Calu3 (cell line): ENCODE measurements around the gene FOXRED1. TPM values are rescaled to one million over a fixed set of nuclear protein-coding genes. Genes with fewer than 3 reads are reported as not detected.

Experiments used
- BruUV-seq: library from RNA; stranded (reverse); fragments of 400-500 nt; replicated peaks from 2 replicates; lab custom pipeline; 2021; lab: Mats Ljungman, UMichigan
- CTCF ChIA-PET: fragments of 300-600 bp; sonication (Branson Sonifier 250); formaldehyde crosslinking; loops from one replicate; lab custom pipeline; 2022; ENCODE audit warnings: antibody characterized with exemption; lab: Charles Lee
- DNase-seq: peaks from one replicate; pipeline ENCODE4 v3.0.0; 2022
- H3K27ac Mint-ChIP-seq: one replicate; pipeline ENCODE4 v1.8.0; 2022; ENCODE audit warnings: mixed read lengths; ENCODE audit not compliant: unreplicated experiment
- H3K27me3 Mint-ChIP-seq: one replicate; pipeline ENCODE4 v1.8.0; 2022; ENCODE audit warnings: mixed read lengths; ENCODE audit not compliant: unreplicated experiment
- H3K36me3 Mint-ChIP-seq: one replicate; pipeline ENCODE4 v1.8.0; 2022; ENCODE audit warnings: mild to moderate bottlenecking, moderate library complexity, mixed read lengths; ENCODE audit not compliant: insufficient read depth, unreplicated experiment
- H3K4me1 Mint-ChIP-seq: one replicate; pipeline ENCODE4 v1.8.0; 2022; ENCODE audit warnings: mild to moderate bottlenecking, low read depth, mixed read lengths; ENCODE audit not compliant: unreplicated experiment
- H3K4me3 Mint-ChIP-seq: one replicate; pipeline ENCODE4 v1.8.0; 2022; ENCODE audit warnings: mild to moderate bottlenecking, low read depth, moderate library complexity, mixed read lengths; ENCODE audit not compliant: unreplicated experiment
- H3K9me3 Mint-ChIP-seq: one replicate; pipeline ENCODE4 v1.8.0; 2022; ENCODE audit warnings: low read depth, mixed read lengths; ENCODE audit not compliant: unreplicated experiment
- intact Hi-C: fragments of 100-400 bp; cut with micrococcal nuclease; formaldehyde crosslinking; loops from one replicate; pipeline ENCODE4 v1.10.0; 2022; ENCODE audit not compliant: unreplicated experiment
- total RNA-seq: library from RNA; stranded (reverse); gene quantifications from 2 replicates; pipeline ENCODE4 v1.2.3, GENCODE V29; 2022
- TF ChIP-seq, protein P1 (sequence below): fragments of 200-600 bp; IDR thresholded peaks from one replicate; pipeline ENCODE4 v1.8.0; 2022; ENCODE audit warnings: antibody characterized with exemption; ENCODE audit not compliant: unreplicated experiment

Gene FOXRED1
- total RNA-seq, 1 experiment from 2014 or later, result 34.9 TPM

DNA sequence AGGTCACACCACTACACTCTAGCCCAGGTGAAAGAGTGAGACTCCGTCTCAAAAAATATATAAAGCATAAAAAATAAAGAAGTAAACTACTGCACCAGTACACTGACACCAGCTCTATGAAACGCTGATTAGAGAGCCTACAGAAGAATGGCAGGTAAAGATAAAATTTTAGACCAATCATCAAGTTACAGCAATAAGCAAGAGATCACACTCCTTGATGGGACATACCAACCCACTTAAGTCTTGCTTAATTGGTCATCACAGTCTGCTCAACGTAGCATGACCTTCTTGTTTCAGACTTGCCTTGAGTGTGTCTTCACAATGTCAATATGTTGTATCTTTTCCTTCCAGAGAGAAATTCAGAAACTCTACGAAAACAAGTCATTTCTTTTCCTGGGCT lies 12.7 kb upstream of the FOXRED1 start:
- DNase-seq, result no peak
- Mint-ChIP-seq H3K9me3 (no peaks in the 10 kb centered on the region), H3K4me3 (no peak overlapping the region), H3K4me1 (no peaks in the 10 kb centered on the region), H3K27ac (no peak overlapping the region), H3K27me3 (no peaks in the 10 kb centered on the region), H3K36me3 (peaks cover 18% of the 10 kb centered on the region)
- intact Hi-C loops, result no loop called here
- CTCF ChIA-PET, result no interaction called here
- TF ChIP-seq, protein P1, sequence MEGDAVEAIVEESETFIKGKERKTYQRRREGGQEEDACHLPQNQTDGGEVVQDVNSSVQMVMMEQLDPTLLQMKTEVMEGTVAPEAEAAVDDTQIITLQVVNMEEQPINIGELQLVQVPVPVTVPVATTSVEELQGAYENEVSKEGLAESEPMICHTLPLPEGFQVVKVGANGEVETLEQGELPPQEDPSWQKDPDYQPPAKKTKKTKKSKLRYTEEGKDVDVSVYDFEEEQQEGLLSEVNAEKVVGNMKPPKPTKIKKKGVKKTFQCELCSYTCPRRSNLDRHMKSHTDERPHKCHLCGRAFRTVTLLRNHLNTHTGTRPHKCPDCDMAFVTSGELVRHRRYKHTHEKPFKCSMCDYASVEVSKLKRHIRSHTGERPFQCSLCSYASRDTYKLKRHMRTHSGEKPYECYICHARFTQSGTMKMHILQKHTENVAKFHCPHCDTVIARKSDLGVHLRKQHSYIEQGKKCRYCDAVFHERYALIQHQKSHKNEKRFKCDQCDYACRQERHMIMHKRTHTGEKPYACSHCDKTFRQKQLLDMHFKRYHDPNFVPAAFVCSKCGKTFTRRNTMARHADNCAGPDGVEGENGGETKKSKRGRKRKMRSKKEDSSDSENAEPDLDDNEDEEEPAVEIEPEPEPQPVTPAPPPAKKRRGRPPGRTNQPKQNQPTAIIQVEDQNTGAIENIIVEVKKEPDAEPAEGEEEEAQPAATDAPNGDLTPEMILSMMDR, result no peak
- BruUV-seq, result no TSS peak

DNA sequence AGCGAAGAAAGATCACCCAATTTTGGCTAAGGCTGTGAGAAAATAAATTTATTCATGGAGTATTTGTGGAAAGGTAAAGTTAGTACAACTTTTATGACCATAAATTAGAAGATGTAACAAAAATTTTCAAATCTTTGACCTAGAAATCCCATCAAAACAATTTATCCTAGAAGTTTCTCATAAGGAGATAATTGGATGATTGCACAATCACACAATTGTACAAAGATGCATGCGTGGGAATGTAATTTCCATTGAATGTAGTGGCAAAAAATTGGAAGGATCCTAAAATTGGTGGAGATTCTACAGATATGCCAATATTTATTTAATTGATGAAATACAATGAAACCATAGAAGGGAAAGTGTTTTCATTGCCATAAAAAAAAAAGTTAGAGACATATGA lies 11.8 kb upstream of the FOXRED1 start:
- TF ChIP-seq, protein P1, result no peak
- intact Hi-C loops, result no loop called here
- H3K36me3 Mint-ChIP-seq, result peaks cover 20% of the 10 kb centered on the region
- no peaks in the 10 kb centered on the region for H3K4me1 Mint-ChIP-seq
- no TSS peak for BruUV-seq
- H3K27me3 Mint-ChIP-seq, result no peaks in the 10 kb centered on the region
- CTCF ChIA-PET, result no interaction called here
- no peaks in the 10 kb centered on the region for H3K9me3 Mint-ChIP-seq
- no peak overlapping the region for H3K27ac Mint-ChIP-seq
- no peak for DNase-seq
- H3K4me3 Mint-ChIP-seq, result no peak overlapping the region

DNA sequence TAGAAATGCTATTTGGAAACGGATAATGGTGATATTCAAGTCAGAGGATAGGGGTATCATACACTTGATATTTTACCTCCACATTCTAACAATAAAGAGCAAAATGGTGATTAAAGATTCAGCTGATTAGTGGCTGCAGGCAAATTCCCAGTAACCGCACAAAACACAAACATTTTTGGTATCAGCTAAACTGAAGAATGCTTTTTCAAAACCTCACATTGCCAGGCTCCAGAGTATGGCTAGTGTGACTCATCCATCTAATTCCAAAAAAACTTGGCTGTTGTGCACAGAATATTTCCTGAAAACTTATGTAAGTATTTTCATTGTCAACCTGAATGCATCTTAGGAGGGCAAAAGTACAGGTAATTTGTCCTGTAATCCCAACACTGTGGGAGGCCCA lies 11.2 kb upstream of the FOXRED1 start:
- no peaks in the 10 kb centered on the region for H3K4me1 Mint-ChIP-seq
- no peaks in the 10 kb centered on the region for H3K9me3 Mint-ChIP-seq
- intact Hi-C loops, result no loop called here
- DNase-seq, result no peak
- H3K36me3 Mint-ChIP-seq, result peaks cover 20% of the 10 kb centered on the region
- no TSS peak for BruUV-seq
- H3K27ac Mint-ChIP-seq, result no peak overlapping the region
- no peaks in the 10 kb centered on the region for H3K27me3 Mint-ChIP-seq
- CTCF ChIA-PET, result no interaction called here
- no peak overlapping the region for H3K4me3 Mint-ChIP-seq
- TF ChIP-seq, protein P1, result no peak

DNA sequence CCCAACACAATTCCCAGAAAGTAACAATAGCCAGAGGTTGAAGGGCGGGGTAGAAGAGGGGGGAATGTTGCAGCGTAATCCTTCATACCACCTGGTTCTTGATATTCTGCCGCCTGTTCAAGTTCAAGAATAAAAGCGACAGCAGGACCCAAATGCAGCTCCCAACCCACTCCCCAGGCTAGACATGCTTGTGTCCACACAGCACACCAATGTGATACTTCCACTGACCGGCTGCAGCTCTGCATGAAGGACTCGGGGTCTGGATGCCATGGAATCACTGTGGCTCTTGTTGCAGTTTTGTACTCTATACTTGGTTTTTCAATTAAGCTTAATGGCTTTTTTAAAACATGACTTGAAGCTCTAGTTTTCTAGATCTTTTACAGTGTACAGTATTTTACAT lies 6.7 kb upstream of the FOXRED1 start:
- Mint-ChIP-seq H3K4me1 (no peaks in the 10 kb centered on the region), H3K27ac (no peak overlapping the region), H3K4me3 (no peak overlapping the region), H3K9me3 (no peaks in the 10 kb centered on the region), H3K27me3 (no peaks in the 10 kb centered on the region), H3K36me3 (peaks cover 30% of the 10 kb centered on the region)
- DNase-seq, result no peak
- intact Hi-C loops, result no loop called here
- CTCF ChIA-PET, result interaction anchor here (0.8 kb wide), 1 partner anchor 110 kb away, joined by 3 read pairs; no protein-coding TSS in a partner anchor
- BruUV-seq, result no TSS peak
- TF ChIP-seq, protein P1, result no peak
